Stromal cell of bone marrow (primary cell): Measurements from ENCODE around the gene PLEKHG4B.

ENCODE experiments used
- DNase-seq: peaks from one replicate; pipeline ENCODE4 v3.0.0-alpha.2; 2012; ENCODE audit warnings: low read depth

PLEKHG4B gene

DNA sequence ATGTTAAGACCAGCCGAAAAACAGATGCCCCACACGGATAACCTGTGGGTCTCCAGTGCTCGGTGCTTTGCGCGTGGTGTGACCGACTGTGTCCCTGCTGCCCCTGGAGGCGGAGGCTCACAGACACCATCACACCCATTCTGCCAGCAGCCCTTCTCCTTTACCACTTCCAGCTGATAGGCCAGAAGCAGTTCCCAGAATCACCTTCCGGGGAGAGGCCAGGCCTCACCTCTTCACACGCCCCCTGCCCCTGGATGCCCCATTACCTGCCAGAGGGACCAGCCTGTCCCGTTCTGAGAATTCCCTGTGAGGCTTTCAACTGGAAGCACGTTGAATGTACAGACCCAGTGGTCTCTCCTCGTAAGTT lies 77.7 kb downstream of the PLEKHG4B start:
- DNase-seq: no peak

DNA sequence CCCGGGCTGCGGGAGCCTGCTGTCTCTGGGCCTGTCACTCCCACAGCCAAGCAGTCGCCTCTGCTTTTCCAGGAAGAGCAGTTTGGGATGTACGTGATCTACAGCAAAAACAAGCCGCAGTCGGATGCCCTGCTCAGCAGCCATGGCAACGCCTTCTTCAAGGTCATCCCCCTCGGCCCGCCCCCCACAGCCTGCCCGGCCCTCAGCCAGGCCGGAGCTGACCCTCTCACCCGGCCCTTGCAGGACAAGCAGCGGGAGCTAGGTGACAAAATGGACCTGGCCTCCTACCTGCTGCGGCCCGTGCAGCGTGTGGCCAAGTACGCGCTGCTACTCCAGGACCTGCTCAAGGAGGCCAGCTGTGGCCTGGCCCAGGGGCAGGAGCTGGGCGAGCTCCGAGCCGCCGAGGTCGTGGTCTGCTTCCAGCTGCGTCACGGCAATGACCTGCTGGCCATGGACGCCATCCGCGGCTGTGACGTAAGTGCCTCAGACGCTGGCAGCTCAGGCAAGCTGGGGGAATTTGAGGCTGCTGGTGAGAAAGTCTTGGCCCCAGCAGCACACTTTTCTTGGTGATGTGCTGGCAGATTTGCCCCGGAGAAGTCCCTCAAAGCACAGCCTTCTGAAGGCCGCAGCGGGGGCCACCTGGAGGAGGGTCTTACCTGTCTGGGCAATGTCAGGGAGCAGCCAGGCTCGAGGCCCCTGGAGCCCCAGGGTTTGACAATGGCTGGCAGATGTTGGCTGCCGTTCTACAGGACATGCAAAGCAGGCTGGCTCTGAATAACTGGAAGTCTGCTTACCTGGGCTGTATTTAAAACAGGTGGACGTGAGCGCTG lies 79.2 kb downstream of the PLEKHG4B start:
- DNase-seq: no peak

DNA sequence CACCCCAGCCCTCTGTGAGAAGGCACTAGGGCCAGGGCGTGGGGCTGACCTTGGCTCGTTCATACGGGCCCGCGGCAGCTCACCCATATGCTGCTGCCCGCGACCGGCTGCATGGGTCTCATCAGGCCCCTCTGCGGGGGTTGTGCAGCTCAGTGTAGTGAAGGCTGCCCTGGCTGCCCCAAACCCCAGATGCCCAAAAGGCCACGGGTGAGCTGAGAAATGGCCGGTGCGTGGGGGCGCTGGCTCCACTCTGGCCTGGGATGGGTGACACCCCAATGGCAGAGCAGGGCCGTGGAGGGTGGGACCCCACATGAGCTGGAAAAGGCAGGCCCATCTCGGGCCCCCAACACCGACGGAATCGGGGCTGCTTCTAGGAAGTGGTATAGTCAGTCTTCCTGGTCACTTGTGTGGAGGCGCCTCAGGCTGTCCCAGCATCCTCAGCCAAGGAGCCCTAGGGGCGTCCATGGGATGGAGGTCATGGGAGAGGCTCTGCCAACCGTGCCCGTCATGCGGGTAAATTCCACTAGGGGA lies 79.9 kb downstream of the PLEKHG4B start:
- DNase-seq: no peak

DNA sequence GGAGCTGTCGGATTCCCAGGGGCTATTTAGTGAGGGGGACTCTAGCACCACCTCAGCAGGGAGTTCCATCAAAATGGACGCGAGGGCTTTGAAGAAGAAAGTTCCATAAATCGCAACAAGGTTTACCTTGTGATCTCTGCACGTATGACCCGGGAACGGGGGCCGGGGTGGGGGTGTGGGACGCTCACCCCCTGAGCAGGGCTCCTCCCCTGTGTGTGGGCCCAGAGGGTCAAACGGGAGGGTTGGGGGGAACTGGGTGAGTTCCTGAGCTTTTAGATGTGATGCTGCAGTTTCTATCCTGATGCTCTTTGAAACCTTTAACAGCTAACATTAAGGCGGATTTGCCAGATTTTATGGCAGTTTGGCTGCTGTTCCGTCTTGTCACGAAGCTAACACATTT lies 80.5 kb downstream of the PLEKHG4B start:
- DNase-seq: no peak

DNA sequence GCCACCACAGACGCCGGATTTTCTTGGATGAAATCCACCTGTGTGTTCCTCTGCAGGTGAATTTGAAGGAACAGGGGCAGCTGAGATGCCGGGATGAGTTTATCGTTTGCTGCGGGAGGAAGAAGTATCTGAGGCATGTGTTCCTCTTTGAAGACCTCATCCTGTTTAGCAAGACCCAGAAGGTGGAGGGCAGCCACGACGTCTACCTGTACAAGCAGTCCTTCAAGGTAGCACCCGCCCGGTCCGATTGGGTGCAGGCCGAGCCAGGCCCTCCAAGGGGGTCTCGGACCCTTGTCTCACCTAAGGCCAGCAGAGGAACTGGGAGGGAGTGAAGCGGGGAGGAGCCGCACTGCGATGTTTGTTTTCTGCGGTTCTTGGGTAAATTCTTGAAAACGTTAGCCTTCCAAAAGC lies 80.9 kb downstream of the PLEKHG4B start:
- DNase-seq: no peak

DNA sequence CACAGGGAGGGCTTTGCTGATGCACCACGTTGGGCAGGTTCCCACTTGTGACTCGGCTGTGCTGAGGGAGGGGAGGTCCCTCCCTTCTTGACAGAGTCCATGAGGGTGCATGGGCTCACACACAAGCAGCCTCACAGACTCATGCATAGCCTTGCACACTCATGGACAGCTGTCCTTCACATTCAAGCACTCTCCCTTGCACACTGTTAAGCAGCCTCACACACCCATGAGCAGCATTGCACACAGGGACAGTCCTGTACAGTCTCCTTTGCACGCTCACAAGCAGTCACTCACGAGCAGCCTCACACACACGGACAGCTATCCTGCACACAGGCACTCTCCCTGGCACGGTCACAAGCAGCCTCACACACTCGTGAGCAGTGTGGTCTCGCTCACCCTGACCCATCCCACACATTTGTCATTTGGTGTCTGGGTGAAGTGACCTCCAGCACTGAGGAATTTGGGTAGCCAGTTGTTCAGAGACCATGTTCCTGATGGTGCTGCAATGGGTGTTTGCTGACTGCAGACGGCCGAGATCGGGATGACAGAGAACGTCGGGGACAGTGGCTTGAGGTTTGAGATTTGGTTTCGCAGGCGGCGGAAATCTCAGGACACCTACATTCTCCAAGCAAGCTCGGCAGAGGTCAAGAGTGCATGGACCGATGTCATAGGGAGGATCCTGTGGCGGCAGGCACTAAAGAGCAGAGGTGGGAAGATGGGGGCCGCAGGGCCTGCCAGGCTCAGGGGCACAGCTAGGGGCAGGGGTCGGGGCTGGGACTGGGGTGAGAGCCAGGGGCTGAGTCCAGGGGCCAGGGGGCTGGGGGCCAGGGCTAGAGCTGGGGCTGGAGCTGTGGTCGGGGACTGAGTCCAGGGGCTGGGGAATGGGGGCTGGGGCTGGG lies 81.7 kb downstream of the PLEKHG4B start:
- no peak for DNase-seq

DNA sequence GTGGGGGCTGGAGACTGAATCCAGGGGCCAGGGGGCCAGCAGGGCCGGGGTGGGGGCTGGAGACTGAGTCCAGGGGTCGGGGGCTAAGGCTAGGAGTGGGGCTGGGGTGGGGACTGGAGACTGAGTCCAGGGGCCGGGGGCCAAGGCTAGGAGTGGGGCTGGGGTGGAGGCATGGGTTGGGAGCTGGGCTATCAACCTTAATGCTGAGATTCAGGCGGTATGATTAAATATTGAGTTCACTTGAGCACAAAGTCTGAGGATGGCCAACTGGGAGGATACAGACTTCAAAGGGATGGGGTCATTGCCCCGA lies 82.3 kb downstream of the PLEKHG4B start:
- no peak for DNase-seq

DNA sequence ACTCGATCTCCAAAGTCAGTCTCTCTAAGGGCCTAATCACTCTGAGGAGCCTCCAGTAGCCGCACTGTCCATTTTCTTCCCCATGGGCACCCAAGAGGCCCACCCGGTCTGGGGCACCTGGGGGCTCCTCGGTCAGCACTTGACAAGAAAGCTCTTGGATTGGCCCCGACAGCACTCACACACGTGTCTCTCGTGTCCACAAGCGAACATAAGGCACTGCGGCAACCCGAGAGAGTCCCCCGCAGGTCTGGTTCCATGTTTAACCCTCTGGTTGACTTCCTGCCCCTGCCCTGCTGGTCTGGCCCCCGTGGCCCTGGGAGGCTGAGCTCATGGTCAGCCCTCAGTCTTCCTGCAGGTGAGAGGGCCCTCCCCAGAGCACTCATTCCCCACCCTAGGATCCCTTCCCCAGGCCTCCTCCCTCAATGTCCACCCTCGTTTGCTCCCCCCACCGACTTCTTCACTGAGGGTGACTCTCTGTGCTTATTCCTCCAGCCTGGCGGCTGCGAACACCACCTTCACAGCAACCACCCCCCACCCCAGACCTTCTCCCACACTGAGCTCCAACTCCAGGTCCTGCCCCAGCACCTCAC lies 83.0 kb downstream of the PLEKHG4B start:
- no peak for DNase-seq

DNA sequence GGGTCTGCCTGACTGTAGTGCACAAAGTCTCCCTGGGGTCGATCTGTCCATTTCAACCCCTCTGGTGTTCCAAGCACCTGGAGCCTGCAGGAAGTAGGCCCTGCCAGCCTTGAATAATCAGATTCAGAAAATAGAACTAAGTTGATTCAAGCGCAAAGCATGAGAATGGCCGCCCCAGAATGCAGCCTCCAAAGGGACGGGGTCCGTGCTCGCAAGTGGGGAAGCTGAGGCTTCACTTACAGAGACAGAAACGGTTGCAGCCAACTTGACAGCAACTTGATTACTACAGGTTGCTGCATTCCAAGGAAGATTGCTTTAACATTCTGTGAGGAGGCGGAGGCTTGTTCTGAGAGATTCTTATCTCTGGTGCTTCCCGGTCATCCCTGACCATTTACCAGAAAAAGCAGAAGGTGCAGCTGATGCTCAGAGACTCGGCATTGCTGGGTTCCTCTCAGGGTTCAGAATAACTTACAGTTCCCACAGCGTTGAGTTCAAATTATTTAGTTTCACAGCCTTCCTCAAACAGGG lies 84.4 kb downstream of the PLEKHG4B start:
- no peak for DNase-seq

DNA sequence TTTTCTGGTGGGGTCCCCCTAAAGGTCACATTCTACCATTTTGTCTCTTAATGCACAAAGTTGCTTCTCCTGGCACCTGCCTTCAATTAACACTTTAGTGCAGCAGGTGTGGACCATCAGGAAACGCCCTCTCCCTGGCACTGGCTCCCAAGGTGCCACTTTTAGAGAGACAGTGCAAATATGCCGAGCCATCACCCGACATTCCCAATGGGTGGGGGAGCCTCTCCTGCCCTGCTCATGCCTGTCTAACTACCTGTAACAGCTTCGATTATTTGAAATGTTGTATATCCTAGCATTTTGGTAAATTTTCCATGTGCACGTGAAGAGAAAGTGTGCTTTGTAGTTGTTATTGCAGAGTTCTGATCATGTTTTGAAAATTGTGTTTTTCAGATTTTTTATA lies 86.1 kb downstream of the PLEKHG4B start:
- no peak for DNase-seq

DNA sequence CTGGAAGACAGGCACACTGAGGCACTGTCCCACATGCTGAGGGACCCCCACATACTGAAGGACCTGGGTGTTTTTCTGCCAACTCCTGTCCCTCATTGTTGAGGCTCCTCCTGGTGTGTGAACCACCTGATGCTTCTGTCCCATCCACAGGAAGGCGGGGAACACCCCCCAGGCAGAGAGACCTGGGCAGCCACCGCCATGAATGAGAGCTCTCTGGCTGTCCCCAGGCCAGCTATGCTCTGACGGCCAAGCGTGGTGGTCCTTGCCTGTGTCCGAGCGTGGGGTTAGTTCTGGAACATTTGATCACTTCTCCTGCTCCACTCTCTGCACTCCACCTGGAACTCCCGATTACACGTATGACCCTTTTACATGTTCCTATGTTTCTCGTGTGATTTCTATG lies 87.4 kb downstream of the PLEKHG4B start:
- no peak for DNase-seq

DNA sequence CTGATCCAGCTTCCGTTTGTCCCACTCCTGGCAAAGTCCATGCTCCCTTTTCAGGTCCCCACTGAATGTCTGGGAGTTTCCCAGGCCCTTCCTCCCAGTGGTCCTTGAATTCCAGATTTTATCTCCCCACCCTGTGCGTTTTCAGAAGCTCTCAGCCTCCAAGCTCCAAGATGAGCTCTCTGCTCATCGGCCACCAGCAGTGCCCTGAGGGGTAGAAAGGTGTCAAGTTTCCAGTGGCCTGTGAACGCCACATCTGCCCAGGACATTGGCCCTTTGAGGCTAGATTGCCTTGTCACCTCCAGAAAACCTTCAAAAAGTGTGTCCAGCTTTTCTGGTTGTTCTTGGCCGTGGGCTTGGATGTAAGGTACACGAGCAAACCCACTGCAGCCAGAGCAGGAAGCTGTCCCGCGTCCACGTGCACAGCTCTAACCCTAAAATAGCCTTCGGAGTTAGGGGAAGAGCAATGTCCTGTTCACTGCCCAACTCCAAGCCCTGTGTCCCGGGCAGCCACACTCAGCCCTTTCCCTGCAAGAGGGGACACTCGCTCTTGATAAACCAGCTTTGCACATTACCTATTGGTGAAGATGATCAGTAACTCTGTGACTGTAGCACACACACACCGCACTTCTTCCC lies 88.4 kb downstream of the PLEKHG4B start:
- no peak for DNase-seq

DNA sequence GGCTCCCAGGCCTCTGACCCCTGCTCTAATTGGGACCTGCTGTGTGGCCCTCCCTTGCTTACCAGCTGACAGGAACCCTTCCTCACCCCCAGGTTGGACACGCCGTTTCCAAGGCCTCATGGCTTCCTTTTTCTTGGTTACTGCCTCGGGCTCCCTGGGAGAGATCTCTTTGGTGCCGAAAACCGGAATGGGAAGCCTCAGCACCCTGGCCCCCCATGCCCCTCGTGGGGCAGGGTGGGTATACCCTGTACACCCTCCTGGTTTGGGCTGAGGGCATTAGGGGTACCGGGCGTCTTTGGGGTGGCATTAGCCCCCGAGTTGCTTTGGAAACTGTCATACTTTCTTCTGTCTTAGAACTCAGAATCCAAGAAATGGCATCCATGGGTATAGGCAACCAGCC lies 89.2 kb downstream of the PLEKHG4B start:
- DNase-seq: no peak

DNA sequence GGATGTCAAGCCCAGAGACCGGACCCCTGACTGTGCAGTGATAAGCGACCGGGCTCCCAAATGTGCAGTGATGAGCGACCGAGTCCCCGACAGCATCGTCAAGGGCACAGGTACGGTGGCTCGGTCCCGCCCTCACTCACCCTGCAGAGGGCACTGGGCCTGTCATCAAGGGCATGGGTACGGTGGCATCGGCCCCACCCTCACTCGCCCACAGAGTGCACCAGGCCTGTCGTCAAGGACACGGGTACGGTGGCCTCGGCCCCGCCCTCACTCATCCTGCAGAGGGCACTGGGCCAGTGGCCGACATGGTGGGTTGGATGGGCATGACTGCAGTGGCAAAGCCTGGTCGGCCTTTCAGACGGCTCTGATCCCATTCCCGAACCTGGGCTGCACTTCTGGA lies 89.6 kb downstream of the PLEKHG4B start:
- DNase-seq: no peak

DNA sequence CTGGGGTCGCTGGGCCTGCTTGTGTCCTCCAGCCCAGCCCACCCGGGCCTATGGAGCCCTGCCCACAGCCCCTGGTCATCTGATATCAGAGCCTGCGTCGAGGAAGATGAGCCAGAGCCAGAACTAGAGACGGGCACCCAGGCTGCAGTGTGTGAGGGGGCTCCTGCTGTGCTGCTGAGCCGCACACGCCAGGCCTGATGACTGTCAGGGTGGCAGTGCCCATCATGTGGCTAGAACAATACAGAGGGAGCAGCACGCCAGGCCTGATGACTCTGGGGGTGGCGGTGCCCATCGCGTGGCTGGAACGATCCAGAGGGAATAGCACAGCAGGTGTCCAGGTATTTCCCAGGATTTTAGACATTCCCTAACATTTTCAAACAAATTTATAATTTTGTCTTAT lies 90.2 kb downstream of the PLEKHG4B start:
- DNase-seq: no peak

DNA sequence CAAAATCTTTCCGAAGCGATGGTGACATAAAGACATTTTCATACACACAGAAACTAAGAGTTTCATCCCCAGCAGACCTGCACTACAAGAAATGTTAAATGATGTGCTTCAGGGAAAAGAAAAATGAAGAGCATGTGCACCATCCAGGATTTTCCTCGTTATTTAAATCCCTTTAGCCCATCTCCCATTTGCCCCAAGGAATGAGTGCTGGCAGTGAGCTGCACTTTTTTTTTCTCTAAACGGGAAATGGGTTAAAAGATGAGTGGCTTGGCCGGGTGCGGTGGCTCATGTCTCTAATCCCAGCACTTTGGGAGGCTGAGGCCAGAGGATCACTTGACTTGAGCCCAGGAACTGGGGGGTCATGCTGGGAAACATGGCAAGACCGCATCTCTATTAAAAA lies 92.5 kb downstream of the PLEKHG4B start:
- no peak for DNase-seq

DNA sequence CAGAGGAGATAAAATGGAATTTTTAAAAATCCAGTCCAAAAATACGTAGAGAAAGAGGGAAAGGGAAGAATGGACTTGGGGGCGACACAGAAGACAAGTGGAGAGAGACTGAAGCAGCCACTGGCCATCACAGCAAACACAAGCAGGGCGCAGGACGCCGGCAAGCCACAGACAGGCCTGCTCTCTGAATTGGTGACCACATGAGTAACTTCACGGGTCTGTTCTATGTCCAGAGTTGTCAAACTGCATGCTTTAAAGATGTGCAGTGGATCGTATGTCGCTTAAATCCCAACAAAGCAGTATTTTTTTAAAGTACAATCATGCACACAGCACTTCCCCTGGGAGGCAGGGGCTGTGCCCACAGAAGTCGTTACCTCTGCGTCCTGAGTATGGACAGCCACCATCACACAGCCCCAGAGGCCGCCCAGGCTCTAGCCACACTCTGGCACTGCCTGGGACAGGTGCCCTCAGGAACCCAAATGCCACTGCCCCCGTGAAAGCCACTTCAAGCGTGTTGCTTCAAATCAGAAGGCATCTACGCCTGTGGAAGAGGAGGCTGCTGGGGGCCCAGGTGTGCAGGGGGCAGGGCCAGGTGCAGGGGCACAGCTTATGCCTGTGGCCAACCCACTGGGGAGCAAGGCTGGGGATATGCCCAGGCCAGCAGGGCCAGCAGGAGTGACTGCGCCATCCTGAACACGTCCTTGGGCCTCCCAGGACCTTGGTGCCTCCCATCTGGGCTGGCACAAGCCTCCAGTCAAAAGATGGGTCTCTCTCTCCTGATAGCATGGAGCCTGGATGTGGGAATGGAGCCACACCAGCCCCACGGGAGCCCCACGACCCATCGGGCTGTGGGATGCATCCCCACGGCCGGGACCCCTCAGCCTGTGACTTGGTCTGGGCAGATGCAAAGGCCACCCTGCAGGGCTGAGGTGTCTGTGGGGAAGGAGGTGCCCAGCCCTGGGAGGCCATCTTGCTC lies 93.4 kb downstream of the PLEKHG4B start:
- no peak for DNase-seq

DNA sequence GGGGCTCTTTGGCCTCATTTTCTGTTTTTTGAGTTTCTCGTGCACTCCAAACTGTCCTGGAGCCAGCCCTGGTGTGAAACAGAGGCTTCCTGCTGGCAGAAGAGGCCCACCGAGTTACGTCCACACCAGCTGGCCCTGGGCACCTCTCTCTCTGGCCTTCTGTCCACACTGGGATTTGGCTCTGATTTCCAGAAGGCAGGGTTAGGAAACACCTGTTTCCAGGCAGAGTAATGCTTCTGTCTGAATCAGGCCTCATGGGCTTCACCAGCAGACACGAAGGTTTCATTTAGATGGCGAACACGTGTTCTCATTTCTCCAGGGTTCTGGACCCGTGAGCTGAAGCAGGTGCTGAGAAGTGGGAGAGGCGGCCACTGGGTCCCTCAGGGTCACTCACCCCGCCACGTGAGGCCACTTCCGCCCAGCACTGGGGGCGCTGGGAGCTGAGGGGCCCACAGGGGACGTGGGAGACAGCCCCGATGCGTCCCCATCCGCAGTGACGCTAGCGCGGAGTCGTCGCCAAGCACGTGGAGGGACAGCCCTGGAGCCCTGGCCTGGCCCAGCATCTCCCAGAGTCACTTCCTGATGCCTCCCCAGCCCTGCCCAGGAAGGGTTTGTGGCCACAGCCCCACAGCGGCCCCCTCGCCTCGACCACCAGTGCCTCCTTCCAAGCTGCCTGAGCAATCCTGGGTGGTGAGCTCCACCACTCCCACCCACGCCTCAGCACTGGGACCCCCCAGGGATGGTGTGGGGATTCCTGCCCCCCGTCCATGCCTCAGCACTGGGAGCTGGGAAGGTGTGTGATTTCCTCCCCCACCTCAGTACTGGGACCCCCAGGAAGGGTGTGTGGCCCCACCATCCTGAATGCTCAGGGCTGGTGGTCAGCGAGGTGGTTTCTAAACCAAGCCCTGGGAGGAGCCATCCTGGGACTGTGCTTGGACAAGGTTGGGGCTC lies 94.4 kb downstream of the PLEKHG4B start:
- DNase-seq: no peak

DNA sequence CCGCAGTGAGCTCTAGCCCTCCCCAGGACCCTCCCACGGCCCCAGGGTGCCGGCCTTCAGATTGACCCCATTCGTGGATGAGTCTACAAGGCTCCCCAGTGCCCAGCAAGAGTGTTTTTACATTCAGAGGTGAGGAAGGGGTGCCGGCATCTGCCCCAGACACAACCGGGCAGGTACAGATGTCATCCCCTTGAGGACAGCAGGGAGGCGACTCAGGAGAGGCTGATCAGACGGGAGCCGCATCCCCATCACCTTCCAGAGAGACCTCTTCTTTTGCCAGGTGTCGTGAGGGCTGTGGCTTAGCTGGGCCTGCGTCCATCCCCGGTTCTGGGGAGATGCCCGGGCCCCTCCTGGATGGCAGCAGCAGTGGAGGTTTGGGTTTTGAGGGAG lies 95.1 kb downstream of the PLEKHG4B start:
- no peak for DNase-seq
